HG03442 (cell line): ENCODE data around the gene SGTA.
A peak's percentile ranks its signal among the peaks of the same experiment; 100 is the strongest.
"Not testable (repeated sequence)": the region's sequence is repeated elsewhere in the genome, so short reads cannot be mapped to it uniquely, and the experiment has no call there.

Experiments
- ATAC-seq: cut with Tn5 transposase; IDR thresholded peaks from one replicate; pipeline ENCODE4 v1.9.1; 2021; ENCODE audit warnings: mild to moderate bottlenecking, moderate library complexity; ENCODE audit not compliant: unreplicated experiment

The SGTA gene

GRCh38 chr19:2795827-2796658, 13.0 kb upstream of the SGTA start:
- ATAC-seq = no peak

- no peak for ATAC-seq
Measured at GRCh38 chr19:2793577-2793976, 10.5 kb upstream of the SGTA start.

- no peak for ATAC-seq
Measured at GRCh38 chr19:2793126-2793525, 10.1 kb upstream of the SGTA start.

- ATAC-seq = not testable (repeated sequence)
Measured at GRCh38 chr19:2792666-2793065, 9.6 kb upstream of the SGTA start.

DNA sequence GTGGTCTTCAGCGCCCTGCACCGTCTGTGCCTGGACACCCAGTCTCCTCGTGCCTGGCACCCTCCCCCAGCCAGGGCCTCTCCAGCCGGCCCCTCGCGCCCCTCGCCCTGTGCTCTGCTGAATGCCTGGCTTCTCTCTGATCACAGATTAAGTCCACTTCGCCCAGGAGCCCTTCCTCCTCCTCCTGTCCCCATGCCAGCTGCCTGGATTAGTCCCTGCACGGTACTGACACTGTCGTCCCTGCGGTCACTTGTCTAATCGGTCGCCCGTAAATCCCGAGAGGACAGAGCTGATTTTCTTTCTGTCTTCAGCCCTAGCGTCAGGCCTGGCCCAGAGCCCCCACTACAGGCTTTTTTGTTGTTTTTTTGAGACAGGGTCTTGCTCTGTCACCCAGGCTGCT, 8.8 kb upstream of the SGTA start:
- no peak for ATAC-seq

- no peak for ATAC-seq
Measured at GRCh38 chr19:2791440-2791839, 8.4 kb upstream of the SGTA start.

- ATAC-seq = no peak
Measured at GRCh38 chr19:2790557-2791271, 7.6 kb upstream of the SGTA start.

- no peak for ATAC-seq
Measured at GRCh38 chr19:2790194-2790556, 7.1 kb upstream of the SGTA start.

- ATAC-seq = no peak
Measured at GRCh38 chr19:2788237-2788636, 5.2 kb upstream of the SGTA start.

DNA sequence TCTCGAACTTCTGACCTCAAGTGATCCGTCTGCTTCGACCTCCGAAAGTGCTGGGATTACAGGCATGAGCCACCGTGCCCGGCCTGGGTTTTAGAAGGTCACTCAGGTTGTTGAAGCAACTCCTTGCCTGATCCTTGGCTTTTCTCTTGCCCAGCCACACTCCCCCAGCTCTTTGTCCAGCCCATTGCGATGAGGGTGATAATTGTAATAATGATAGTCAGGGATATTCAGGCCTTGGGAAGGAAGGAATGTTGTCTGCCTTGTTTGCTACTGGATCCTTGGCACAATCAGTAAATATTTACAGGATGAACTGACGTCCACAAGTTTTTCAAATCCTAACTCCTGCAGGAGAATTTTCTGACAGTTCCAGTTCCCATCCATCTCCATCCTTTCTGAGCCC, 4.0 kb upstream of the SGTA start:
- no peak for ATAC-seq

GRCh38 chr19:2785244-2785997, 2.3 kb upstream of the SGTA start, which contains the start of gene THOP1:
Gene THOP1, plus strand, starts transcription at chr19:2785503. Its CDS starts 160 bp downstream, at chr19:2785663.
- peak; percentile 55 for ATAC-seq

GRCh38 chr19:2783781-2784145, 690 bp upstream of the SGTA start:
- ATAC-seq = no peak

GRCh38 chr19:2782329-2782935, 641 bp downstream of the SGTA start:
- no peak for ATAC-seq

GRCh38 chr19:2780284-2780683, 2.8 kb downstream of the SGTA start:
- ATAC-seq = no peak

- no peak for ATAC-seq
Measured at GRCh38 chr19:2779121-2779740, 3.8 kb downstream of the SGTA start.

GRCh38 chr19:2777952-2778683, 5.0 kb downstream of the SGTA start:
- ATAC-seq = no peak

DNA sequence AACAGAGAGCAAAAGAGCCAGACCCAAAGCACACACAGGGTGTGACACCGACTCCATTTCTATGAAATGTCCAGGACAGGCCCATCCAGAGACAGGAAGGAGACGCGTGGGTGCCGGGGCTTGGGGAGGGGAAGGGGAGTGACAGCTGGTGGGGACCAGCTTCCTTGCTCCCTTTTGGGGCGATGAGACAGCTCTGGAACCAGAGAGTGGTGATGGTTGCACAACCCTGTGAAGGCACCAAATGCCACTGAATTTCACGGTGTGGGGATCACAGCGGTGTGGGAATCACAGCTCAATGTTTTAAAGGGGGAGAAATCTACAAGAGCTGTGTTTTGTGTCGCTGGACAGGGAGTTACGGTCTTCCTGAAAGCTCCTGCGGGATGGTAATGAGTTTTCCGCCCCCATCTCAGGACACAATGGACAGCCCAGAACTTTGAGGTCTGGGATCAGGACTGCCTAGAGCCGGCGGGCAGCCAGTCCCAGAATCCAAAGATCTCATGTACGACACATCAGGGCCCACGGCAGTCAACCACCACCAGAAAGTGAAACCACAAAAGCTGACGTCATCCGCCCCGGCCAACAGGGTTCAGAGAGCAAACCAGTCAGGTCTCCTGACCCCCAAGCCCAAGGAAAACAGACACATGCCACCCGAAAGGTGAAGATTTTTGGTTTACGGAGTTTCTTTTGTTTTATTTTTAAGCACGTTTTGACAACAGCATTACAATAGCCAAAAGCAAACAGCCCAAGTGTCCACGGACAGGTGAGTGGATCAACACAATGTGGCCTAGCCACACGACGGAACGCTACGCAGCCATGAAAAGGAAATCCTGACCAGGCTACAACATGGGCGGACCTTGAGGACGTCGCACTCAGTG, 7.3 kb downstream of the SGTA start:
- ATAC-seq = no peak

DNA sequence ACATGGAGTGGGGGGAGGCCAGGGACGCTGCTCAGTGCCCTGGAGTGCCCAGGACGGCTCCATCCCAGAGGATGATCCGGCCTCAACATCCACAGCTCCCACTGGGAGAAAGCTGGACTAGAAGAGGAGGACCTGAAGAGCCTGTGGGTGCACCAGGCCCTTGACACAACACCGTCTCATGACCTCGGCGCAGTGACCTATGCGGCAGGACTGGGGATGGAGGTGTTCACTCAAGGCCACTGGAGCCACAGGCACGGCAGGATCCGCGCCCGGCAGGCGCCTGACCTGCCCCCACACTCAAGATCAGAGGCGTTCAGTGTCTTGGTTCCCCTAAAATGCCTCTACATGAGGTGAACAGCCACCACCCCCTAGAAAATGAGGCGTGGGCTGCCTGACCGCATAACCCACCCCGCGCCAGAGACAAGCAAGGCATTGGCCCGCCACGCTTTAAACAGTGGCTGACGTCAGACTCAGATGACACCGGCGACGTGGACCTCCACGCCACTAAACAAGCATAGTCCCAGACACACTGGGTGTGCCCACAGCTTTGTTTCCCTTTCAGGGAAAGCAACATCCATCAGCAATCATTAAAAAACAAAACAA, 8.0 kb downstream of the SGTA start:
- ATAC-seq = no peak
